ENCODE measurements around the gene TMCC1. TPM values are rescaled to one million over a fixed set of nuclear protein-coding genes. Genes with fewer than 3 reads are reported as not detected.
"Not testable (repeated sequence)": the region's sequence is repeated elsewhere in the genome, so short reads cannot be mapped to it uniquely, and the experiment has no call there.

TMCC1 gene
- total RNA-seq, 1 donor from 2014 or later: 37.8 TPM

DNA sequence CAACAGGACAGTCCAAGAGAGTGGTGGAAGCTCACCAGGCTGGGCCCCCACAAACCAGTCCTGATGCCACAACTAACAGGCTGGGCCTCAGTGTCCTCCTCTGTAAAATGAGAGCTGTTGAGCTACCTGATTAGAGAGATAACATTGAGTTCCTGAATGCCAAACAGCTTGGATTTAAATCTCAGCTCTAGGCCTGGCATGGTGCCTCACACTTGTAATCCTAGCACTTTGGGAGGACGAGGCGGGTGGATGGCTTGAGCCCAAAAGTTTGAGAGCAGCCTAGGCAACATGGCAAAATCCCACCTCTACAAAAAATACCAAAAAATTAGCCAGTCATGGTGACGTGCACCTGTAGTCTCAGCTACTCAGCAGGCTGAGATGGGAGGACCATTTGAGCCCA, 20.1 kb upstream of the TMCC1 start:
- no peak overlapping the region for H3K4me3 Mint-ChIP-seq (ENCODE audit: unreplicated experiment)
- TF ChIP-seq, protein P1, sequence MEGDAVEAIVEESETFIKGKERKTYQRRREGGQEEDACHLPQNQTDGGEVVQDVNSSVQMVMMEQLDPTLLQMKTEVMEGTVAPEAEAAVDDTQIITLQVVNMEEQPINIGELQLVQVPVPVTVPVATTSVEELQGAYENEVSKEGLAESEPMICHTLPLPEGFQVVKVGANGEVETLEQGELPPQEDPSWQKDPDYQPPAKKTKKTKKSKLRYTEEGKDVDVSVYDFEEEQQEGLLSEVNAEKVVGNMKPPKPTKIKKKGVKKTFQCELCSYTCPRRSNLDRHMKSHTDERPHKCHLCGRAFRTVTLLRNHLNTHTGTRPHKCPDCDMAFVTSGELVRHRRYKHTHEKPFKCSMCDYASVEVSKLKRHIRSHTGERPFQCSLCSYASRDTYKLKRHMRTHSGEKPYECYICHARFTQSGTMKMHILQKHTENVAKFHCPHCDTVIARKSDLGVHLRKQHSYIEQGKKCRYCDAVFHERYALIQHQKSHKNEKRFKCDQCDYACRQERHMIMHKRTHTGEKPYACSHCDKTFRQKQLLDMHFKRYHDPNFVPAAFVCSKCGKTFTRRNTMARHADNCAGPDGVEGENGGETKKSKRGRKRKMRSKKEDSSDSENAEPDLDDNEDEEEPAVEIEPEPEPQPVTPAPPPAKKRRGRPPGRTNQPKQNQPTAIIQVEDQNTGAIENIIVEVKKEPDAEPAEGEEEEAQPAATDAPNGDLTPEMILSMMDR (IDR thresholded peaks at IDR 0.05): no peak
- H3K27me3 Mint-ChIP-seq (ENCODE audit: unreplicated experiment): no peaks in the 10 kb centered on the region
- no peak for DNase-seq (ENCODE audit: extremely low spot score, unreplicated experiment)
- H3K36me3 Mint-ChIP-seq (ENCODE audit: unreplicated experiment): peaks cover 2% of the 10 kb centered on the region
- peaks cover 7% of the 10 kb centered on the region for H3K9me3 Mint-ChIP-seq (ENCODE audit: unreplicated experiment)
- H3K4me1 Mint-ChIP-seq (ENCODE audit: unreplicated experiment): no peaks in the 10 kb centered on the region
- H3K27ac Mint-ChIP-seq (ENCODE audit: unreplicated experiment): no peak overlapping the region

DNA sequence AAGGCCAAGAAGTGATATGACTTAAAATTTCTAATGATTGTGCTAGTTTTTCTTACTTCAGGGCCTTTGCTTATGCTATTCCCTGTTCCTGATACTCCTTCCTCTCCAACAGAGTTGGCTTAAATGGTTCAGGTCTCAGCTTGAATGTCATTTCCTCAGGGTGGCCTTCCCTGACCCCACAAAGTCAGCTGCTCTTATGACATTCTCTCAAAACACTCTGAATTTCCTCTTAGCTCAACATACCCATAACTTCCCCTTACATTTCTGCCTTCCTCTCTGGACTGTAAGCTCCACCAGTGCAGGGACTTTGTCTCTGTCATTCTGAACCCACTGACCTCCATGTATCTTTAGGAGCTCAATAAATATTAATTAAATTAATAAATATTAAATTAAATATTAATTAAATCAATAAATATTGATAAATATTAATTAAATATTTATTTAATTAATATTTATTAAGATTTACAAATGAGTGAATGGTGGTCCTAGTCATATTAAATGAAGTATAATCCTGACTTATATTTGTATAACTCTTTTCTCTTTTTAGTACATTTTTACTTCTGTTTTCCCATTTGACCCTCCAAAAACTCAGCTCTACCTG, 17.9 kb upstream of the TMCC1 start:
- peaks cover 5% of the 10 kb centered on the region for H3K9me3 Mint-ChIP-seq (ENCODE audit: unreplicated experiment)
- no peak overlapping the region for H3K4me3 Mint-ChIP-seq (ENCODE audit: unreplicated experiment)
- no peak for DNase-seq (ENCODE audit: extremely low spot score, unreplicated experiment)
- peaks cover 2% of the 10 kb centered on the region for H3K36me3 Mint-ChIP-seq (ENCODE audit: unreplicated experiment)
- H3K27me3 Mint-ChIP-seq (ENCODE audit: unreplicated experiment): no peaks in the 10 kb centered on the region
- TF ChIP-seq, protein P1 (IDR thresholded peaks at IDR 0.05): no peak
- no peak overlapping the region for H3K27ac Mint-ChIP-seq (ENCODE audit: unreplicated experiment)
- no peaks in the 10 kb centered on the region for H3K4me1 Mint-ChIP-seq (ENCODE audit: unreplicated experiment)

DNA sequence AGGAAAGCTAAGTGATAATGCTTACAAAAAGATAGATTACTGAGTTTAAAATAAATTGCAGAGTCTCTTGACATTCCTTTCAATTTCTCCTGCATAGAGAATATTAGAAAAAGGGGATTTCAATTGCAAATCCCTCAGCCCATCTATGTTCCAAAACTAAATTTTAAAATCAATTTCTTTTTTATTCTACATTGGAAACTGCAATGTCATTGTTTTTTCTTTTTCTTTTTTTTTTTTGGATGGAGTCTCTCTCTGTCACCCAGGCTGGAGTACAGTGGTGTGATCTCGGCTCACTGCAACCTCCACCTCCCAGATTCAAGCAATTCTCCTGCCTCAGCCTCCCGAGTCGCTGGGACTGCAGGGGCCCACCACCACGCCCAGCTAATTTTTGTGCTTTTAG, 15.7 kb upstream of the TMCC1 start:
- DNase-seq (ENCODE audit: extremely low spot score, unreplicated experiment); H3K27ac Mint-ChIP-seq (ENCODE audit: unreplicated experiment); H3K4me1 Mint-ChIP-seq (ENCODE audit: unreplicated experiment); H3K27me3 Mint-ChIP-seq (ENCODE audit: unreplicated experiment); H3K4me3 Mint-ChIP-seq (ENCODE audit: unreplicated experiment): not testable (repeated sequence)
- Mint-ChIP-seq H3K36me3 (ENCODE audit: unreplicated experiment) (peaks cover 12% of the 10 kb centered on the region), H3K9me3 (ENCODE audit: unreplicated experiment) (peaks cover 17% of the 10 kb centered on the region)

DNA sequence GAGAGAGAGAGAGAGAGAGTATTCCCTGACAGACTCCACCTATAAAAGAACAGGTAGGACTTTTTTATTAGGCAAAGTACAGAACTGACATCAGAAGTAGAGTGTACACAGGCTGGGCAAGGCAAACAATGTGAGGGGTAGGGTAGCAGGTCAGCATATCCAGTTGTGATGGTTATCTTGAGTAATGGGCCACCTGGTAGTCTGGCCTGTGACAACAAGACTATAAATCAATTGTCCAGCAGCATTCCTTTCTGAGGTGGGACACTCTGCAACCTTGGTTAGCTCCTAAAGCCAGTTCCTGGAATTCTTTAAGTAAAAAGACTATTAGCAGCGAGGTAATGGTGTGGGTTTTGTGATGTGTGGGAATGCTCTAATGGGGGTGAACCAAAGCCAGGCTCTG, 14.9 kb upstream of the TMCC1 start:
- peaks cover 21% of the 10 kb centered on the region for H3K9me3 Mint-ChIP-seq (ENCODE audit: unreplicated experiment)
- H3K4me1 Mint-ChIP-seq (ENCODE audit: unreplicated experiment): no peaks in the 10 kb centered on the region

DNA sequence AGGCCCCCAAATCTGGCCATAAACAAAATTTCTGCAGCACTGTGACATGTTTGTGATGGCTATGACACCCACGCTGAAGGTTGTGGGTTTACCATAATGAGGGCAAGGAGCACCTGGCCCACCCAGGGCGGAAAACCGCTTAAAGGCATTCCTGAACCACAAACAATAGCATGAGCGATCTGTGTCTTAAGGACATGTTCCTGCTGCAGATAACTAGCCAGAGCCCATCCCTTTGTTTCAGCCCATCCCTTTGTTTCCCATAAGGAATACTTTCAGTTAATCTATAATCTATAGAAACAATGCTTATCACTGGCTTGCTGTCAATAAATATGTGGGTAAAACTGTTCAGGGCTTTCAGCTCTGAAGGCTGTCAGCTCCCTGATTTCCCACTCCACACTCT, 7.8 kb upstream of the TMCC1 start:
- not testable (repeated sequence) for H3K27ac Mint-ChIP-seq (ENCODE audit: unreplicated experiment); H3K4me1 Mint-ChIP-seq (ENCODE audit: unreplicated experiment); DNase-seq (ENCODE audit: extremely low spot score, unreplicated experiment); H3K4me3 Mint-ChIP-seq (ENCODE audit: unreplicated experiment); H3K27me3 Mint-ChIP-seq (ENCODE audit: unreplicated experiment)
- peaks cover 31% of the 10 kb centered on the region for H3K9me3 Mint-ChIP-seq (ENCODE audit: unreplicated experiment)
- H3K36me3 Mint-ChIP-seq (ENCODE audit: unreplicated experiment): peaks cover 24% of the 10 kb centered on the region

More for the DNA sequence above, 14.9 kb upstream of the TMCC1 start:
- H3K4me3 Mint-ChIP-seq (ENCODE audit: unreplicated experiment): no peak overlapping the region
- TF ChIP-seq, protein P1 (IDR thresholded peaks at IDR 0.05): no peak
- peaks cover 12% of the 10 kb centered on the region for H3K36me3 Mint-ChIP-seq (ENCODE audit: unreplicated experiment)
- no peaks in the 10 kb centered on the region for H3K27me3 Mint-ChIP-seq (ENCODE audit: unreplicated experiment)
- no peak overlapping the region for H3K27ac Mint-ChIP-seq (ENCODE audit: unreplicated experiment)
- DNase-seq (ENCODE audit: extremely low spot score, unreplicated experiment): no peak

DNA sequence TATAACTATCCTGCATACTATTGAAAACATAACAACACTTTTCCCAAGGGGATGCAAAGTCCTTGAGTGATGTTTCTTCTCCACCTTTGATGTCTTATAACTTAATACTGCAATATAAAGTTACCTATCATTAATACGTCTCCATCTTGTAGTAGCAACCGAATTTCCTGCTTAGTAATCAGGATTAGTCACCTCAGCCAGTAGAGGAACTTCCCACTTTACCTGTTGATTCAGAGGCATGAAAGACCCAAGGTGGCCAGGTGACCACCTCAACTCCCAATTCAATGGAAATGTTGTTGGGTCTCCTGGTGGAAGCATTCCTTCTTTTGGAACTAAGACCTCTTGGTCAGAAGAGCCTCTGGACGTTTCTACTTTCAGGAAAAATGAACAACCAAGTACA, 3.5 kb upstream of the TMCC1 start:
- no peak for DNase-seq (ENCODE audit: extremely low spot score, unreplicated experiment)
- Mint-ChIP-seq H3K27ac (ENCODE audit: unreplicated experiment) (no peak overlapping the region), H3K4me1 (ENCODE audit: unreplicated experiment) (peaks cover 9% of the 10 kb centered on the region), H3K27me3 (ENCODE audit: unreplicated experiment) (no peaks in the 10 kb centered on the region), H3K36me3 (ENCODE audit: unreplicated experiment) (peaks cover 10% of the 10 kb centered on the region), H3K9me3 (ENCODE audit: unreplicated experiment) (peaks cover 6% of the 10 kb centered on the region), H3K4me3 (ENCODE audit: unreplicated experiment) (no peak overlapping the region)
- TF ChIP-seq, protein P1 (IDR thresholded peaks at IDR 0.05): no peak

Data from osteocyte (in vitro differentiated cells).